HEK293 (cell line): Measurements from ENCODE around the gene IGLON5.

Source experiments
- CTCF ChIA-PET: fragments of 350-600 bp; formaldehyde crosslinking; extraction: SDS; loops from one replicate; lab custom pipeline; 2021; ENCODE audit warnings: antibody characterized with exemption; lab: Yijun Ruan, JAX
- POLR2A ChIA-PET: fragments of 300-600 bp; formaldehyde crosslinking; extraction: SDS; loops from one replicate; lab custom pipeline; 2020; ENCODE audit warnings: antibody characterized with exemption, inconsistent platforms; lab: Yijun Ruan, JAX
- H3K27ac ChIP-seq: fragments of 200-500 bp; sonication (Bioruptor generic); 2 replicates; pipeline ENCODE4 v1.5.1; 2014; ENCODE audit warnings: low read depth, low read length, control low read depth, inconsistent platforms; ENCODE audit errors: extremely low read depth
- H3K36me3 ChIP-seq, 2 experiments: fragments of 200-500 bp in 1 of 2; sonication (Bioruptor generic) in 1 of 2; 1 replicate in 1 of 2; 2 replicates in 1 of 2; pipeline ENCODE4 v1.5.1; 2014 to 2017; ENCODE audit warnings: inconsistent platforms in 2 of 2, low read length in 2 of 2; ENCODE audit not compliant: control insufficient read depth in 2 of 2, insufficient read depth in 1 of 2
- H3K4me1 ChIP-seq: fragments of 200-500 bp; sonication (Bioruptor generic); 2 replicates; pipeline ENCODE4 v1.5.1; 2014; ENCODE audit warnings: mild to moderate bottlenecking, low read length, inconsistent platforms; ENCODE audit not compliant: control insufficient read depth, insufficient read depth
- H3K4me3 ChIP-seq: 2 replicates; pipeline ENCODE4 v1.5.1; 2011; ENCODE audit warnings: low read depth, mild to moderate bottlenecking, control low read depth, low read length, moderate library complexity
- H3K9me3 ChIP-seq: fragments of 200-500 bp; sonication (Bioruptor generic); 2 replicates; pipeline ENCODE4 v1.5.1; 2014; ENCODE audit warnings: low read depth, low read length, inconsistent platforms; ENCODE audit not compliant: control insufficient read depth, insufficient read depth
- OSR2 ChIP-seq: fragments of 450-650 bp; formaldehyde crosslinking; IDR thresholded peaks from 2 replicates; pipeline ENCODE4 v1.5.1; 2016; ENCODE audit warnings: missing biosample characterization, missing genetic modification characterization
- SCRT2 ChIP-seq: fragments of 450-650 bp; formaldehyde crosslinking; IDR thresholded peaks from 2 replicates; pipeline ENCODE4 v1.5.1; 2016; ENCODE audit warnings: missing biosample characterization, missing genetic modification characterization
- ZBTB21 ChIP-seq: fragments of 450-650 bp; formaldehyde crosslinking; IDR thresholded peaks from 2 replicates; pipeline ENCODE4 v1.5.1; 2017; ENCODE audit warnings: missing biosample characterization, missing genetic modification characterization
- ZNF114 ChIP-seq: fragments of 450-650 bp; formaldehyde crosslinking; IDR thresholded peaks from 2 replicates; pipeline ENCODE4 v1.5.0; 2017; ENCODE audit warnings: missing biosample characterization, missing genetic modification characterization
- ZNF2 ChIP-seq: fragments of 450-650 bp; formaldehyde crosslinking; IDR thresholded peaks from 2 replicates; pipeline ENCODE4 v1.5.1; 2016; ENCODE audit warnings: missing biosample characterization, missing genetic modification characterization
- ZNF302 ChIP-seq: fragments of 450-650 bp; formaldehyde crosslinking; IDR thresholded peaks from 2 replicates; pipeline ENCODE4 v1.5.1; 2016; ENCODE audit warnings: missing biosample characterization, missing genetic modification characterization, low read depth
- ZNF341 ChIP-seq: fragments of 450-650 bp; formaldehyde crosslinking; IDR thresholded peaks from 2 replicates; pipeline ENCODE4; 2016; ENCODE audit warnings: low read depth, missing biosample characterization, missing genetic modification characterization
- ZNF610 ChIP-seq: fragments of 450-650 bp; formaldehyde crosslinking; IDR thresholded peaks from 2 replicates; pipeline ENCODE4 v1.5.1; 2016; ENCODE audit warnings: missing biosample characterization, missing genetic modification characterization, borderline replicate concordance
- TF ChIP-seq, protein P1 (sequence below): sonication (generic); formaldehyde crosslinking; IDR thresholded peaks from 2 replicates; pipeline ENCODE4 v1.8.1; 2022; ENCODE audit warnings: mild to moderate bottlenecking, moderate library complexity, missing genetic modification reagents
- TF ChIP-seq, protein P2 (sequence below): fragments of 450-650 bp; formaldehyde crosslinking; IDR thresholded peaks from 2 replicates; pipeline ENCODE4 v1.5.1; 2016; ENCODE audit warnings: missing biosample characterization, missing genetic modification characterization, low read depth
- TF ChIP-seq, protein P3 (sequence below): fragments of 450-650 bp; formaldehyde crosslinking; IDR thresholded peaks from 2 replicates; pipeline ENCODE4 v1.5.1; 2016; ENCODE audit warnings: missing biosample characterization, missing genetic modification characterization
- TF ChIP-seq, protein P4 (sequence below): fragments of 450-650 bp; formaldehyde crosslinking; IDR thresholded peaks from 2 replicates; pipeline ENCODE4 v1.5.1; 2017; ENCODE audit warnings: missing biosample characterization, missing genetic modification characterization
- TF ChIP-seq, protein P5 (sequence below): fragments of 450-650 bp; formaldehyde crosslinking; IDR thresholded peaks from 2 replicates; pipeline ENCODE4 v1.5.1; 2016; ENCODE audit warnings: missing biosample characterization, missing genetic modification characterization
- TF ChIP-seq, protein P6 (sequence below): fragments of 450-650 bp; formaldehyde crosslinking; IDR thresholded peaks from 2 replicates; pipeline ENCODE4 v1.5.1; 2016; ENCODE audit warnings: missing biosample characterization, missing genetic modification characterization
- TF ChIP-seq, protein P7 (sequence below): fragments of 450-650 bp; formaldehyde crosslinking; IDR thresholded peaks from 2 replicates; pipeline ENCODE4 v1.5.1; 2017; ENCODE audit warnings: missing biosample characterization, missing genetic modification characterization

The IGLON5 gene

DNA sequence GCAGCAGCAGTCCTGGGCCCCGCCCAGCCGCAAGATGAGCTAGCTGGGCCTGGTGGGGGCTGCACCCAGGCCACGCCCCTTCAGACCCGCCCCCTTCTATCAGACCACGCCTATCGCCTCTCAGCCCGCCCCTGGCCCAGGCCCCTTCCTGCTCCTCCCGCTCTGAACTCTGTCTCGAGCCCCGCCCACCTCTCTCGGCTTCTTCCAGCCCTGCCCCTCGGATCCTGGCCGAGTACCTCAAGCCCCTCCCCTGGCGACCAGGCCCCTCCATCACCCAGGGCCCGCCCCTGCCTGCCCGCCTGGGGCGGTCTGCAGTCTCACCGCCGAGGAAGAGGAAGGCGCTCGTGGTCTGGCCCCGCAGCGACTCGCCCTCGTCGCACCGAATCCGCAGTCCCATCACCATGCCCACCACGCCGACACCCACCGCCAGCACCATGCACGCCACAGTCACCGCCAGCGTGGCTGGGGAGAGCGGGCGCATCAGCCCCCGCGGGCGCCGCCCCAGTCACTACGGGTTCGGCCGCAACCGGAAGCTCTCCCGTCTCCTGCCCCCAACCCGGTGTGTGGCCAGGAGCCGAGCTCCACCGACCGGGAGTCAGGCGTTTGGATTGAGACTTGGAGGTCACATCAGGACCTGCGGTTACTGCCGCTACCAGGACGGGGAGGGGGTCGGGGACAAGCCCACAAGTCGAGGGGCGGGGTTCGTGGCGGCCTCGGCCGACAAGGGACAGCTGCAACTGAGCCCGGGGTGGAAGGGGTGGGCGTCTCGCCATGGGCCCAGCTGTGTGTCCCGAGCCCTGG is 56.3 kb downstream of the IGLON5 start (continued):
- TF ChIP-seq, protein P1, sequence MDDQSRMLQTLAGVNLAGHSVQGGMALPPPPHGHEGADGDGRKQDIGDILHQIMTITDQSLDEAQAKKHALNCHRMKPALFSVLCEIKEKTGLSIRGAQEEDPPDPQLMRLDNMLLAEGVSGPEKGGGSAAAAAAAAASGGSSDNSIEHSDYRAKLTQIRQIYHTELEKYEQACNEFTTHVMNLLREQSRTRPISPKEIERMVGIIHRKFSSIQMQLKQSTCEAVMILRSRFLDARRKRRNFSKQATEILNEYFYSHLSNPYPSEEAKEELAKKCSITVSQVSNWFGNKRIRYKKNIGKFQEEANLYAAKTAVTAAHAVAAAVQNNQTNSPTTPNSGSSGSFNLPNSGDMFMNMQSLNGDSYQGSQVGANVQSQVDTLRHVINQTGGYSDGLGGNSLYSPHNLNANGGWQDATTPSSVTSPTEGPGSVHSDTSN (CRISPR knock-in tag): 0 out of 2 replicates have a peak, but pooled peaks have one; percentile 41
- peak; percentile 47; the same call in 1 of the 2 replicates for TF ChIP-seq ZNF610 (tag by site-specific recombination)
- TF ChIP-seq ZNF114 (tag by site-specific recombination): no peak

DNA sequence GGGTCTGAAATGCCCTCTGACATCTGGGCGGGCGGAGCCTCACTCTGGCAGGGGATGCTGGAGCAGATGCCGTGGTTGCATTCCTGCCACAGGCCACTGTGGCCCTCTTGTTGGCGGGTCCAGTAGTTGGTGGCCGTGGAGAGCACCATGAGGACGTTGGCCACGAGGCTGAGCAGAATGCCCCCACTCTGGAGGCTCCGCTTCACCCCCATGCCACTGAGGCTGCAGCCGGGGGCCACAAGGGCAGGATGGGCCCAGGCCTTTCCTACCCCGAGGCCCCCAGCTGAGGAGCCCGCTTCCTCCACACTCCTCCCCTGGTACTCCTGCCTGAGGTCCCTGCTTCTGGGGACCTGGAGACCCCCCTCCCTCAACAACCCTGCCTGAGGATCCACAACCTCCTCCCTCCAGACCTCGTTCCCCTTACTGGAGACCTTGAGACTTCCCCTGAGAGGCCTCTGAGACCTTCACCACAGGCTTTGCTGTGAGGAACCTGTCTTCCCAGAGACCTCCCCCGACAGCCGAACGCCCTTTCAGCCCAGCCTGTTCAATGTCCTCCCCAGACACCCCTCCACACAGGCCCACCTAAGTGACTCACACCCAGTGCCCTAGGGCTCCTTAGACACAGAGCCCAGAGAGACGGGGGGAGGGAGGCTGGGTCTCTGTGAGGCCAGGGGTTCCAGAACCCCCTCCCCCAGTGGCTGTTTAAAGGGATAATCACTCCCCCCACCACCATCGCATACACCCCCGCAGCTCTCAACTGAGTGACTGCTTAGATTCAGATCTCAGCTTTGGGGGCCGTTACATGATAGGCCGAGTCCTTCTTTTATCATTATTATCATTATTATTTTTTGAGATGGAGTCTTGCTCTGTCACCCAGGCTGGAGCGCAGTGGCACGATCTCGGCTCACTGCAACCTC is 57.2 kb downstream of the IGLON5 start, which contains the start of gene CLDND2:
TSS of gene CLDND2 (minus strand) at position 638 of the 917 bp plus-strand sequence. CDS start at position 212, 426 bp downstream.
- ChIA-PET CTCF (interaction anchor here (0.6 to 0.7 kb wide), 4 partner anchors 17 to 609 kb away, joined by 3 to 5 read pairs (median 3); no protein-coding TSS in a partner anchor), POLR2A (interaction anchor here (0.8 to 2.7 kb wide), 8 partner anchors 9 to 34 kb away, joined by 4 to 37 read pairs (median 7); partner anchors contain the start of gene VSIG10L)
- Histone ChIP-seq H3K9me3 (no peaks in the 10 kb centered on the region), H3K4me1 (peaks cover 4% of the 10 kb centered on the region), H3K4me3 (peak within 1 kb of the TSS; percentile 78), H3K36me3 (no peaks in the 10 kb centered on the region), H3K27ac (peak within 1 kb of the TSS; percentile 85; the same call in 1 of the 2 replicates)
- no peak for TF ChIP-seq ZNF2 (tag by site-specific recombination)
- TF ChIP-seq, protein P2, sequence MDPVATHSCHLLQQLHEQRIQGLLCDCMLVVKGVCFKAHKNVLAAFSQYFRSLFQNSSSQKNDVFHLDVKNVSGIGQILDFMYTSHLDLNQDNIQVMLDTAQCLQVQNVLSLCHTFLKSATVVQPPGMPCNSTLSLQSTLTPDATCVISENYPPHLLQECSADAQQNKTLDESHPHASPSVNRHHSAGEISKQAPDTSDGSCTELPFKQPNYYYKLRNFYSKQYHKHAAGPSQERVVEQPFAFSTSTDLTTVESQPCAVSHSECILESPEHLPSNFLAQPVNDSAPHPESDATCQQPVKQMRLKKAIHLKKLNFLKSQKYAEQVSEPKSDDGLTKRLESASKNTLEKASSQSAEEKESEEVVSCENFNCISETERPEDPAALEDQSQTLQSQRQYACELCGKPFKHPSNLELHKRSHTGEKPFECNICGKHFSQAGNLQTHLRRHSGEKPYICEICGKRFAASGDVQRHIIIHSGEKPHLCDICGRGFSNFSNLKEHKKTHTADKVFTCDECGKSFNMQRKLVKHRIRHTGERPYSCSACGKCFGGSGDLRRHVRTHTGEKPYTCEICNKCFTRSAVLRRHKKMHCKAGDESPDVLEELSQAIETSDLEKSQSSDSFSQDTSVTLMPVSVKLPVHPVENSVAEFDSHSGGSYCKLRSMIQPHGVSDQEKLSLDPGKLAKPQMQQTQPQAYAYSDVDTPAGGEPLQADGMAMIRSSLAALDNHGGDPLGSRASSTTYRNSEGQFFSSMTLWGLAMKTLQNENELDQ (tag by site-specific recombination): no peak
- no peak for TF ChIP-seq ZNF302 (tag by site-specific recombination)
- TF ChIP-seq, protein P3, sequence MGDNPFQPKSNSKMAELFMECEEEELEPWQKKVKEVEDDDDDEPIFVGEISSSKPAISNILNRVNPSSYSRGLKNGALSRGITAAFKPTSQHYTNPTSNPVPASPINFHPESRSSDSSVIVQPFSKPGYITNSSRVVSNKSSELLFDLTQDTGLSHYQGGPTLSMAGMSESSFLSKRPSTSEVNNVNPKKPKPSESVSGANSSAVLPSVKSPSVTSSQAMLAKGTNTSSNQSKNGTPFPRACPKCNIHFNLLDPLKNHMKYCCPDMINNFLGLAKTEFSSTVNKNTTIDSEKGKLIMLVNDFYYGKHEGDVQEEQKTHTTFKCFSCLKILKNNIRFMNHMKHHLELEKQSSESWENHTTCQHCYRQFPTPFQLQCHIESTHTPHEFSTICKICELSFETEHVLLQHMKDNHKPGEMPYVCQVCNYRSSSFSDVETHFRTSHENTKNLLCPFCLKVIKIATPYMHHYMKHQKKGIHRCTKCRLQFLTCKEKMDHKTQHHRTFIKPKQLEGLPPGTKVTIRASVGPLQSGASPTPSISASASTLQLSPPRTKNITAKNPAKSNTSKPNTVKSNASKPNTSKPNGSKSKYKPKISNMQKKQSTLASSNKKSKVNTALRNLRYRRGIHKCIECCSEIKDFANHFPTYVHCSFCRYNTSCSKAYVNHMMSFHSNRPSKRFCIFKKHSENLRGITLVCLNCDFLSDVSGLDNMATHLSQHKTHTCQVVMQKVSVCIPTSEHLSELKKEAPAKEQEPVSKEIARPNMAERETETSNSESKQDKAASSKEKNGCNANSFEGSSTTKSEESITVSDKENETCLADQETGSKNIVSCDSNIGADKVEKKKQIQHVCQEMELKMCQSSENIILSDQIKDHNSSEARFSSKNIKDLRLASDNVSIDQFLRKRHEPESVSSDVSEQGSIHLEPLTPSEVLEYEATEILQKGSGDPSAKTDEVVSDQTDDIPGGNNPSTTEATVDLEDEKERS (tag by site-specific recombination): no peak
- TF ChIP-seq, protein P4, sequence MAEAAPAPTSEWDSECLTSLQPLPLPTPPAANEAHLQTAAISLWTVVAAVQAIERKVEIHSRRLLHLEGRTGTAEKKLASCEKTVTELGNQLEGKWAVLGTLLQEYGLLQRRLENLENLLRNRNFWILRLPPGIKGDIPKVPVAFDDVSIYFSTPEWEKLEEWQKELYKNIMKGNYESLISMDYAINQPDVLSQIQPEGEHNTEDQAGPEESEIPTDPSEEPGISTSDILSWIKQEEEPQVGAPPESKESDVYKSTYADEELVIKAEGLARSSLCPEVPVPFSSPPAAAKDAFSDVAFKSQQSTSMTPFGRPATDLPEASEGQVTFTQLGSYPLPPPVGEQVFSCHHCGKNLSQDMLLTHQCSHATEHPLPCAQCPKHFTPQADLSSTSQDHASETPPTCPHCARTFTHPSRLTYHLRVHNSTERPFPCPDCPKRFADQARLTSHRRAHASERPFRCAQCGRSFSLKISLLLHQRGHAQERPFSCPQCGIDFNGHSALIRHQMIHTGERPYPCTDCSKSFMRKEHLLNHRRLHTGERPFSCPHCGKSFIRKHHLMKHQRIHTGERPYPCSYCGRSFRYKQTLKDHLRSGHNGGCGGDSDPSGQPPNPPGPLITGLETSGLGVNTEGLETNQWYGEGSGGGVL (tag by site-specific recombination): 0 out of 2 replicates have a peak, but pooled peaks have one; percentile 11
- TF ChIP-seq, protein P5, sequence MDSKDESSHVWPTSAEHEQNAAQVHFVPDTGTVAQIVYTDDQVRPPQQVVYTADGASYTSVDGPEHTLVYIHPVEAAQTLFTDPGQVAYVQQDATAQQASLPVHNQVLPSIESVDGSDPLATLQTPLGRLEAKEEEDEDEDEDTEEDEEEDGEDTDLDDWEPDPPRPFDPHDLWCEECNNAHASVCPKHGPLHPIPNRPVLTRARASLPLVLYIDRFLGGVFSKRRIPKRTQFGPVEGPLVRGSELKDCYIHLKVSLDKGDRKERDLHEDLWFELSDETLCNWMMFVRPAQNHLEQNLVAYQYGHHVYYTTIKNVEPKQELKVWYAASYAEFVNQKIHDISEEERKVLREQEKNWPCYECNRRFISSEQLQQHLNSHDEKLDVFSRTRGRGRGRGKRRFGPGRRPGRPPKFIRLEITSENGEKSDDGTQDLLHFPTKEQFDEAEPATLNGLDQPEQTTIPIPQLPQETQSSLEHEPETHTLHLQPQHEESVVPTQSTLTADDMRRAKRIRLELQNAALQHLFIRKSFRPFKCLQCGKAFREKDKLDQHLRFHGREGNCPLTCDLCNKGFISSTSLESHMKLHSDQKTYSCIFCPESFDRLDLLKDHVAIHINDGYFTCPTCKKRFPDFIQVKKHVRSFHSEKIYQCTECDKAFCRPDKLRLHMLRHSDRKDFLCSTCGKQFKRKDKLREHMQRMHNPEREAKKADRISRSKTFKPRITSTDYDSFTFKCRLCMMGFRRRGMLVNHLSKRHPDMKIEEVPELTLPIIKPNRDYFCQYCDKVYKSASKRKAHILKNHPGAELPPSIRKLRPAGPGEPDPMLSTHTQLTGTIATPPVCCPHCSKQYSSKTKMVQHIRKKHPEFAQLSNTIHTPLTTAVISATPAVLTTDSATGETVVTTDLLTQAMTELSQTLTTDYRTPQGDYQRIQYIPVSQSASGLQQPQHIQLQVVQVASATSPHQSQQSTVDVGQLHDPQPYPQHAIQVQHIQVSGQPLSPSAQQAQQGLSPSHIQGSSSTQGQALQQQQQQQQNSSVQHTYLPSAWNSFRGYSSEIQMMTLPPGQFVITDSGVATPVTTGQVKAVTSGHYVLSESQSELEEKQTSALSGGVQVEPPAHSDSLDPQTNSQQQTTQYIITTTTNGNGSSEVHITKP (tag by site-specific recombination): no peak
- TF ChIP-seq ZNF341 (tag by site-specific recombination): peak; percentile 56
- TF ChIP-seq, protein P6, sequence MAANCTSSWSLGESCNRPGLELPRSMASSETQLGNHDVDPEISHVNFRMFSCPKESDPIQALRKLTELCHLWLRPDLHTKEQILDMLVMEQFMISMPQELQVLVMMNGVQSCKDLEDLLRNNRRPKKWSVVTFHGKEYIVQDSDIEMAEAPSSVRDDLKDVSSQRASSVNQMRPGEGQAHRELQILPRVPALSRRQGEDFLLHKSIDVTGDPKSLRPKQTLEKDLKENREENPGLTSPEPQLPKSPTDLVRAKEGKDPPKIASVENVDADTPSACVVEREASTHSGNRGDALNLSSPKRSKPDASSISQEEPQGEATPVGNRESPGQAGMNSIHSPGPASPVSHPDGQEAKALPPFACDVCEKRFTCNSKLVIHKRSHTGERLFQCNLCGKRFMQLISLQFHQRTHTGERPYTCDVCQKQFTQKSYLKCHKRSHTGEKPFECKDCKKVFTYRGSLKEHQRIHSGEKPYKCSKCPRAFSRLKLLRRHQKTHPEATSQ (tag by site-specific recombination): no peak
- no peak for TF ChIP-seq ZBTB21 (tag by site-specific recombination)
- TF ChIP-seq, protein P7, sequence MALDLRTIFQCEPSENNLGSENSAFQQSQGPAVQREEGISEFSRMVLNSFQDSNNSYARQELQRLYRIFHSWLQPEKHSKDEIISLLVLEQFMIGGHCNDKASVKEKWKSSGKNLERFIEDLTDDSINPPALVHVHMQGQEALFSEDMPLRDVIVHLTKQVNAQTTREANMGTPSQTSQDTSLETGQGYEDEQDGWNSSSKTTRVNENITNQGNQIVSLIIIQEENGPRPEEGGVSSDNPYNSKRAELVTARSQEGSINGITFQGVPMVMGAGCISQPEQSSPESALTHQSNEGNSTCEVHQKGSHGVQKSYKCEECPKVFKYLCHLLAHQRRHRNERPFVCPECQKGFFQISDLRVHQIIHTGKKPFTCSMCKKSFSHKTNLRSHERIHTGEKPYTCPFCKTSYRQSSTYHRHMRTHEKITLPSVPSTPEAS: no peak
- no peak for TF ChIP-seq SCRT2
- TF ChIP-seq OSR2 (tag by site-specific recombination): no peak
